ENCODE data around the gene JAK2. TPM values are rescaled to one million over a fixed set of nuclear protein-coding genes. Genes with fewer than 3 reads are reported as not detected.

The JAK2 gene
- total RNA-seq, 2 experiments from 2014 or later: 28.4 to 29.0 TPM

DNA sequence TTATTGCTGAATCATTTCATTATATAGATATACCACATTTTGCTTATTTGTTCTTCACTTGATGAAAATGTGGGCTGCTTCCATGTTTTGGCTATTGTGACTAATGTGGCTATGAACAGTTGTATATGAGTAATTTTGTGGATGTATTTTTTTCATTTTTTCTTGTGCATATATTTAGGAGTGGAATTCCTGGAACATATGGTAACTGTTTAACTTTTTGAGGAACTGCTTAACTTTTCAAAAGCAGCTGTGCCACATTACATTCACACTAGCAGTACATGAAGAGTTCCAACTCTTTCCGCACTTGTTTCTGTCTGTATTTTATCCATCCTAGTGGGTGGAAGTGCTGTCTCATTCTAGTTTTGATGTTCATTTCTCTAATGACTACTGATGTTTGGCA, 67.8 kb downstream of the JAK2 start:
- no peaks in the 10 kb centered on the region for H3K9me3 Mint-ChIP-seq
- no peak for ATAC-seq

DNA sequence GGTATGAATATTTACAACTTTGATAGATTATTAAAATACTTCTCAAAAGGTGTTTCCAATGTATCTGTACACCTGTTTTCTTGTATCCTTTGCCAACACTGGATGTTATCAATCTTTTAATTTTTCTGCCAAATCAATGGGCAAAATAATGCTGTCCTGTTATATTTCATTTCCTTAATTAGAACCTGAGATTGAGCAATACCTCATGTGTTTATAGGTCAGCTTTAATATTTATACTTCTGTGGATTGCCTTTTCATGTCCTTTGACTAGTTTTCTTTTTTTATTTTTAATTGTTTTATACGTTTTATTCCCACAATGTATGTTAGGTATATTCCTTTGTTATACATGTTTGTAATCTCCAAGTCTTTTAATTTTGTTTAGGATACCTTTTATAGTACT, 77.6 kb downstream of the JAK2 start:
- no peak for DNase-seq
- H3K27me3 Mint-ChIP-seq: no peaks in the 10 kb centered on the region
- ATAC-seq: no peak
- H3K4me1 Mint-ChIP-seq (ENCODE audit: low read depth): no peaks in the 10 kb centered on the region
- H3K4me3 Mint-ChIP-seq: no peak overlapping the region
- no peaks in the 10 kb centered on the region for H3K9me3 Mint-ChIP-seq
- peaks cover 44% of the 10 kb centered on the region for H3K36me3 Mint-ChIP-seq (ENCODE audit: low read depth)
- TF ChIP-seq, protein P1, sequence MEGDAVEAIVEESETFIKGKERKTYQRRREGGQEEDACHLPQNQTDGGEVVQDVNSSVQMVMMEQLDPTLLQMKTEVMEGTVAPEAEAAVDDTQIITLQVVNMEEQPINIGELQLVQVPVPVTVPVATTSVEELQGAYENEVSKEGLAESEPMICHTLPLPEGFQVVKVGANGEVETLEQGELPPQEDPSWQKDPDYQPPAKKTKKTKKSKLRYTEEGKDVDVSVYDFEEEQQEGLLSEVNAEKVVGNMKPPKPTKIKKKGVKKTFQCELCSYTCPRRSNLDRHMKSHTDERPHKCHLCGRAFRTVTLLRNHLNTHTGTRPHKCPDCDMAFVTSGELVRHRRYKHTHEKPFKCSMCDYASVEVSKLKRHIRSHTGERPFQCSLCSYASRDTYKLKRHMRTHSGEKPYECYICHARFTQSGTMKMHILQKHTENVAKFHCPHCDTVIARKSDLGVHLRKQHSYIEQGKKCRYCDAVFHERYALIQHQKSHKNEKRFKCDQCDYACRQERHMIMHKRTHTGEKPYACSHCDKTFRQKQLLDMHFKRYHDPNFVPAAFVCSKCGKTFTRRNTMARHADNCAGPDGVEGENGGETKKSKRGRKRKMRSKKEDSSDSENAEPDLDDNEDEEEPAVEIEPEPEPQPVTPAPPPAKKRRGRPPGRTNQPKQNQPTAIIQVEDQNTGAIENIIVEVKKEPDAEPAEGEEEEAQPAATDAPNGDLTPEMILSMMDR (IDR thresholded peaks at IDR 0.05): no peak
- intact Hi-C loops (cut with micrococcal nuclease): no loop called here
- ChIA-PET CTCF (no interaction called here), POLR2A (no interaction called here)
- no peak overlapping the region for H3K27ac Mint-ChIP-seq

More for the DNA sequence above, 67.8 kb downstream of the JAK2 start:
- H3K27me3 Mint-ChIP-seq: no peaks in the 10 kb centered on the region
- CTCF ChIA-PET: no interaction called here
- intact Hi-C loops (cut with micrococcal nuclease): no loop called here
- TF ChIP-seq, protein P1 (IDR thresholded peaks at IDR 0.05): no peak
- no peak overlapping the region for H3K27ac Mint-ChIP-seq
- H3K36me3 Mint-ChIP-seq (ENCODE audit: low read depth): peaks cover 55% of the 10 kb centered on the region
- H3K4me3 Mint-ChIP-seq: no peak overlapping the region
- no peak for DNase-seq
- H3K4me1 Mint-ChIP-seq (ENCODE audit: low read depth): no peaks in the 10 kb centered on the region
- POLR2A ChIA-PET: no interaction called here

DNA sequence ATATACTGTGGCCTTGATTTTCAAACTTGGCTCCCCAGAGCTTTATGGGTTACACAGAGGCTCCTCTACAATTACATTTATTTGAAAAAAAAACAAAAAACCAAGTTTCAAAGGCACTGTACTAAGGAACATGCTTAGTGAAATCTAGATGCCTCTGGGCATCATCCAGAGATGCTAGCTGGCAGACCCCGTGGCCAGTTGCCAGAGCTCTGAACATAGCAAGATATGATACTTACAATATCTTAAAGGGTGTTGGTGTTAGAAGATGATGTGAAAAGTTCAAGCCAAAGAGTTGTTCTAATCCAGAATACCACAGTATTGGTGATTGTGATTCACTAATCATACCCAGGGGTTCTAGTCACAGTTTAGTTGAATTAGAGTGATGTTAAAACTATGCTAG, 87.8 kb downstream of the JAK2 start:
- DNase-seq (no peak), ATAC-seq (no peak)
- Mint-ChIP-seq H3K27ac (no peak overlapping the region), H3K9me3 (no peaks in the 10 kb centered on the region), H3K27me3 (no peaks in the 10 kb centered on the region), H3K36me3 (ENCODE audit: low read depth) (peaks cover 53% of the 10 kb centered on the region), H3K4me3 (no peak overlapping the region), H3K4me1 (ENCODE audit: low read depth) (peaks cover 3% of the 10 kb centered on the region)
- TF ChIP-seq, protein P1 (IDR thresholded peaks at IDR 0.05): no peak
- intact Hi-C loops (cut with micrococcal nuclease): no loop called here
- ChIA-PET POLR2A (no interaction called here), CTCF (no interaction called here)

DNA sequence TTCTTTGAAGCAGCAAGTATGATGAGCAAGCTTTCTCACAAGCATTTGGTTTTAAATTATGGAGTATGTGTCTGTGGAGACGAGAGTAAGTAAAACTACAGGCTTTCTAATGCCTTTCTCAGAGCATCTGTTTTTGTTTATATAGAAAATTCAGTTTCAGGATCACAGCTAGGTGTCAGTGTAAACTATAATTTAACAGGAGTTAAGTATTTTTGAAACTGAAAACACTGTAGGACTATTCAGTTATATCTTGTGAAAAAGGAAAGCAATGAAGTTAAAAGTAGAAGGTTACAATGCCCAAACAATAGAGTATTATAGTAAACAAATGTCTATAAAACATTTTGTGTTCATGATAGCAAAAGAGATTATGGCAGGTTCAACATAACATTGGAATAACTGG, 88.6 kb downstream of the JAK2 start:
- TF ChIP-seq, protein P1 (IDR thresholded peaks at IDR 0.05): no peak
- H3K27ac Mint-ChIP-seq: no peak overlapping the region
- intact Hi-C loops (cut with micrococcal nuclease): no loop called here
- DNase-seq: no peak
- H3K4me3 Mint-ChIP-seq: no peak overlapping the region
- H3K27me3 Mint-ChIP-seq: no peaks in the 10 kb centered on the region
- ATAC-seq: no peak
- CTCF ChIA-PET: no interaction called here
- H3K4me1 Mint-ChIP-seq (ENCODE audit: low read depth): peaks cover 3% of the 10 kb centered on the region
- peaks cover 48% of the 10 kb centered on the region for H3K36me3 Mint-ChIP-seq (ENCODE audit: low read depth)
- no peaks in the 10 kb centered on the region for H3K9me3 Mint-ChIP-seq
- POLR2A ChIA-PET: no interaction called here

DNA sequence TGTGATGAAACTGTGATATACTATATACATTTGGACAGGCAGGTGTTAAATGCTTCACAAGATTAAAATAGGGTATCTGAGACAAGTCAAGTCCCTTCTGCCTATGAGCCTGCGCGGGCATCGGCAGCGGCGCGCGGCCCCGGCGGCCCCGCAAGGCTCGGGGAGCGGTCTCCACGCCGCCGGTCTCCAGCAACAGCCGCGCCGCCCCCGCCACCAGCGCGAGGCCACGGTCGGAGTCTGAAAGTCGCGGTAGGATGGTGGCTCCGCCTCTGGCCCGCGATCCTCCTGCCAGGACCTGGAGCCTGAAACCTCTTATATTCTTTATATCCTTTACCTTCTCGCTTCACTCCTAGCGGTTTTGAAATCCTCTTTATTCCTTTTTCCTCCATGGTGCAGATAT, 100.9 kb downstream of the JAK2 start:
- Mint-ChIP-seq H3K36me3 (ENCODE audit: low read depth) (peaks cover 55% of the 10 kb centered on the region), H3K27ac (no peak overlapping the region), H3K4me1 (ENCODE audit: low read depth) (no peaks in the 10 kb centered on the region), H3K27me3 (no peaks in the 10 kb centered on the region), H3K9me3 (peaks cover 3% of the 10 kb centered on the region), H3K4me3 (no peak overlapping the region)
- ChIA-PET POLR2A (no interaction called here), CTCF (no interaction called here)
- intact Hi-C loops (cut with micrococcal nuclease): no loop called here
- TF ChIP-seq, protein P1 (IDR thresholded peaks at IDR 0.05): no peak
- DNase-seq: no peak
- ATAC-seq: no peak
